ENCODE data around the gene NUDT22. TPM values are rescaled to one million over a fixed set of nuclear protein-coding genes. Genes with fewer than 3 reads are reported as not detected.

NUDT22 gene
- total RNA-seq, 3 donors from 2014 or later = 34.2 to 58.0 (median 36.7) TPM

DNA sequence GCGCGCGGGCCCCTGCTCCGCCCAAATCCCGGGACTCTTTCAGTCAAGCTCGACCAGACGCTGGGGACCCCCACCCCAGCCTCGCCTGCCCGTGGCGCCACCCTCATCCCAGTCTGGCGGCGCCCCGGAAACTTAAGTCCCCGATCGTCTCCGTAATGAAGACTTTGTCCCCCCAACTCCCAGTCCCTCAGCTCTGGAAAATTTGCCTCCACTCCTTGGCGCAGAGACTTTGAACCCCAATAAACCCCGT lies 25.6 kb downstream of the NUDT22 start:
- TF ChIP-seq, protein P1, sequence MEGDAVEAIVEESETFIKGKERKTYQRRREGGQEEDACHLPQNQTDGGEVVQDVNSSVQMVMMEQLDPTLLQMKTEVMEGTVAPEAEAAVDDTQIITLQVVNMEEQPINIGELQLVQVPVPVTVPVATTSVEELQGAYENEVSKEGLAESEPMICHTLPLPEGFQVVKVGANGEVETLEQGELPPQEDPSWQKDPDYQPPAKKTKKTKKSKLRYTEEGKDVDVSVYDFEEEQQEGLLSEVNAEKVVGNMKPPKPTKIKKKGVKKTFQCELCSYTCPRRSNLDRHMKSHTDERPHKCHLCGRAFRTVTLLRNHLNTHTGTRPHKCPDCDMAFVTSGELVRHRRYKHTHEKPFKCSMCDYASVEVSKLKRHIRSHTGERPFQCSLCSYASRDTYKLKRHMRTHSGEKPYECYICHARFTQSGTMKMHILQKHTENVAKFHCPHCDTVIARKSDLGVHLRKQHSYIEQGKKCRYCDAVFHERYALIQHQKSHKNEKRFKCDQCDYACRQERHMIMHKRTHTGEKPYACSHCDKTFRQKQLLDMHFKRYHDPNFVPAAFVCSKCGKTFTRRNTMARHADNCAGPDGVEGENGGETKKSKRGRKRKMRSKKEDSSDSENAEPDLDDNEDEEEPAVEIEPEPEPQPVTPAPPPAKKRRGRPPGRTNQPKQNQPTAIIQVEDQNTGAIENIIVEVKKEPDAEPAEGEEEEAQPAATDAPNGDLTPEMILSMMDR (IDR thresholded peaks at IDR 0.05) = no peak
- H3K27ac ChIP-seq = peak overlapping the region; percentile 57 to 70
- H3K27me3 ChIP-seq = no peaks in the 10 kb centered on the region
- no peak for DNase-seq (ENCODE audit: low spot score in 2 of 2)
- H3K36me3 ChIP-seq = no peaks in the 10 kb centered on the region
- H3K9me3 ChIP-seq = no peaks in the 10 kb centered on the region
- peaks cover 9 to 14% of the 10 kb centered on the region in 2 donors for H3K4me1 ChIP-seq
- H3K4me3 ChIP-seq = peak overlapping the region; percentile 73 to 84 (median 75)
- intact Hi-C loops (cut with DNase I; ENCODE audit: low total_unique reads) = no loop called here

- Histone ChIP-seq H3K4me1 (peaks cover 9 to 14% of the 10 kb centered on the region in 2 donors), H3K36me3 (no peaks in the 10 kb centered on the region), H3K27ac (peak overlapping the region in 1 of 2 donors; percentile 57), H3K27me3 (no peaks in the 10 kb centered on the region), H3K9me3 (no peaks in the 10 kb centered on the region), H3K4me3 (peak overlapping the region; percentile 73 to 84 (median 75))
- TF ChIP-seq POLR2A (IDR thresholded peaks at IDR 0.05) = no peak
- TF ChIP-seq, protein P1 (IDR thresholded peaks at IDR 0.05) = peak in 1 of 3 donors; percentile 27
- intact Hi-C loops (cut with DNase I; ENCODE audit: low total_unique reads) = no loop called here
- no peak for DNase-seq (ENCODE audit: low spot score in 2 of 2)
Measured at GRCh38 chr11:64252003-64252872, 26.2 kb downstream of the NUDT22 start.

GRCh38 chr11:64253043-64253442 lies 27.0 kb downstream of the NUDT22 start:
- peak overlapping the region in 1 of 2 donors; percentile 57 for H3K27ac ChIP-seq
- no peaks in the 10 kb centered on the region for H3K27me3 ChIP-seq
- no peaks in the 10 kb centered on the region for H3K9me3 ChIP-seq
- no peak for DNase-seq (ENCODE audit: low spot score in 2 of 2)
- no peaks in the 10 kb centered on the region for H3K36me3 ChIP-seq
- TF ChIP-seq, protein P1 (IDR thresholded peaks at IDR 0.05) = no peak
- TF ChIP-seq POLR2AphosphoS5 (IDR thresholded peaks at IDR 0.05) = no peak
- no peak for TF ChIP-seq POLR2A (IDR thresholded peaks at IDR 0.05)
- peak overlapping the region in 1 of 3 donors; percentile 75 for H3K4me3 ChIP-seq
- intact Hi-C loops (cut with DNase I; ENCODE audit: low total_unique reads) = no loop called here
- peaks cover 8 to 9% of the 10 kb centered on the region in 2 donors for H3K4me1 ChIP-seq

GRCh38 chr11:64253481-64253880 lies 27.4 kb downstream of the NUDT22 start:
- intact Hi-C loops (cut with DNase I; ENCODE audit: low total_unique reads) = no loop called here
- no peak overlapping the region for H3K4me3 ChIP-seq
- TF ChIP-seq POLR2AphosphoS5 (IDR thresholded peaks at IDR 0.05) = no peak
- no peak for DNase-seq (ENCODE audit: low spot score in 2 of 2)
- no peaks in the 10 kb centered on the region for H3K27me3 ChIP-seq
- no peaks in the 10 kb centered on the region for H3K36me3 ChIP-seq
- no peaks in the 10 kb centered on the region for H3K9me3 ChIP-seq
- peaks cover 8 to 9% of the 10 kb centered on the region in 2 donors for H3K4me1 ChIP-seq
- no peak overlapping the region for H3K27ac ChIP-seq

GRCh38 chr11:64254326-64254725 lies 28.3 kb downstream of the NUDT22 start:
- H3K27ac ChIP-seq = no peak overlapping the region
- intact Hi-C loops (cut with DNase I; ENCODE audit: low total_unique reads) = no loop called here
- H3K9me3 ChIP-seq = no peaks in the 10 kb centered on the region
- no peak overlapping the region for H3K4me3 ChIP-seq
- no peaks in the 10 kb centered on the region for H3K36me3 ChIP-seq
- no peak for DNase-seq (ENCODE audit: low spot score in 2 of 2)
- no peaks in the 10 kb centered on the region for H3K27me3 ChIP-seq
- peaks cover 8 to 9% of the 10 kb centered on the region in 2 donors for H3K4me1 ChIP-seq
- TF ChIP-seq POLR2A (IDR thresholded peaks at IDR 0.05) = no peak
- TF ChIP-seq, protein P1 (IDR thresholded peaks at IDR 0.05) = no peak
